DMS53 treated with DMSO at 0.1 percent for 48 hours (cell line): ENCODE measurements around the gene ZFC3H1.
"Not testable (repeated sequence)": the region's sequence is repeated elsewhere in the genome, so short reads cannot be mapped to it uniquely, and the experiment has no call there.

Experiments used
- DNase-seq: peaks from one replicate; lab custom pipeline; 2025; ENCODE audit not compliant: unreplicated experiment; lab: John Stamatoyannopoulos, UW

ZFC3H1 gene

GRCh38 chr12:71585218-71585617, 78.4 kb downstream of the ZFC3H1 start:
- DNase-seq: no peak

DNA sequence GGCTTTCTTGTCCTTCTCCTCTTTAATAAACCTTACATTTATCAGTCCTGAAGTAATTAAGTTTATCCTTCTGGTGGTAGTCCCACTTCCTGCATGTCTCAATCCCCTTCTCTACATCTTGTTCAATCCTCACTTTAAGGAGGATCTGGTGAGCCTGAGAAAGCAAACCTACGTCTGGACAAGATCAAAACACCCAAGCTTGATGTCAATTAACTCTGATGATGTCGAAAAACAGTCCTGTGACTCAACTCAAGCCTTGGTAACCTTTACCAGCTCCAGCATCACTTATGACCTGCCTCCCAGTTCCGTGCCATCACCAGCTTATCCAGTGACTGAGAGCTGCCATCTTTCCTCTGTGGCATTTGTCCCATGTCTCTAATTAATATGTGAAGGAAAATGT, 79.3 kb downstream of the ZFC3H1 start:
- no peak for DNase-seq

DNA sequence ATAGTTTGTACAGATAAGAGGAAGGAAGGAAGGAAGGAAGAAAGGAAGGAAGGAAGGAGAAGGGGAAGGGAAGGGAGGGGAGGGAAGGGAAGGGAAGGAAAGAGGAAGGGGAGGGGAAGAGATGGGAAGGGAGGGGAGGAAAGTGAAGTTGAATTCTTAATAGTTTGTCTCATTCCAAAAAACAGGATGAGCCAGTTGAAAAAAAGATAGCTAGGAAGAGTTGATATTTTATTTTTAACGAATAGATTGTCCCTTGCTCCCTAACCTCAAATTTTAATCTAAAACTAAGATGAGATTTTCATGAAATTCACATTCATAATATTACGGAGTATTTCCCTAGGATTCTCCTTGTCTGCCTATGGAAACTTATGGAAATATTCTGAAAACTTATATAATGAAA, 80.7 kb downstream of the ZFC3H1 start:
- DNase-seq: no peak

DNA sequence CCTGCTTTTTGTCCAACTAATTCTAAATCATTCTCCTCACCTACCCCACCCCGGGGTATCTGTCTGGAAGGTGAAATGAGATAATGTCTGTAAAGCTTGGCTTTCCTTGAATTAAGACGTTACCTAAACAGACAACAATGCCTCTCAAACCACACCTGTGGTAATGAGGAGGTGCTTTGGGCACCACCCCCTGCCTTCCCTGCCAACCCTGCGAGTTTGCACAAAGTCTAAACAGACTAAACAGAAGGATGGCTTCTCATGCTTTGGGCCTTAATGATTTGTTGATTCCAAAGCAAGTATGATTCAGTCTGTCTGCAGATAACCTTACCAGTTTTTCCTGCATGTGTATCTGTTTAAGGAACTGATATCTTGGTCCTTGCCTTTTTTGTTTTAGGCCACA, 82.4 kb downstream of the ZFC3H1 start:
- DNase-seq: no peak

- no peak for DNase-seq
Measured at GRCh38 chr12:71578694-71579258, 84.9 kb downstream of the ZFC3H1 start.

DNA sequence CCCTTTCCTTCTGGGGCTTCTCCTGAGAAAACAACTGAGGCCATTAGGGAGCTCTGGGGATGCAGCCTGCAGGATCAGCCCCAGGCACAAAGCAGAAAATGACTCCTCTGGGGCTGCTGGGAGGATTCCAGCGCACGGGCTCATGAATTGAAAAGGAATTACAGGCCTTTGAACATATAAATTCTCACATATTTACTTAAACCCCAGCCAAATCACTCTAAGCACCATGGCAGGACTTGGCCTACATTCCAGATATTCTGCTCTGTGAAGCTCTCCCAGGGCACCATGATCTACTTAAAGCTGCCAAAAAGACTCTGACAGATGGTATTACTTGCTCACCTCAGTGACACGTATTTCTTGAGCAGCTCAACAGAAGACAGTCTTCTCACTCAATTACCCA, 87.2 kb downstream of the ZFC3H1 start:
- no peak for DNase-seq

GRCh38 chr12:71569885-71570284, 93.8 kb downstream of the ZFC3H1 start:
- not testable (repeated sequence) for DNase-seq

DNA sequence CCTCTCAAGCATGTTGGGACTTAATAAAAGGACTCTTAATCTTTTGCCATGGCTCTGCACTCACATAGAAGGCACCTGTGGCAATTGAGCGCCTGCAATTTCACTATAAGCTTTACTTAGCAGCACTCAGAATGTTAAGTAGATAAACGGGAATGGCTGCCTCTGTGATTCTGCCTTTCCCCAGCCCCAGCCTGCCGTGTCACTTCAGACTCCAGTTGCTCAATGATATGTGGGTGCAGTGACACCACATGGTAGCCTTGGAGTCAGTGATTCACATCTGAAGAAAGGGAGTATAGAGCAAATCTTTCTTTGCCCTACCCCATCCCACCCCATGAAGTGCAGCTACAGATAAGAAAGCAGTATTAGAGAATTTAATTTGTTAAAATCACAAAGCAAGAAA, 96.1 kb downstream of the ZFC3H1 start:
- DNase-seq: no peak

DNA sequence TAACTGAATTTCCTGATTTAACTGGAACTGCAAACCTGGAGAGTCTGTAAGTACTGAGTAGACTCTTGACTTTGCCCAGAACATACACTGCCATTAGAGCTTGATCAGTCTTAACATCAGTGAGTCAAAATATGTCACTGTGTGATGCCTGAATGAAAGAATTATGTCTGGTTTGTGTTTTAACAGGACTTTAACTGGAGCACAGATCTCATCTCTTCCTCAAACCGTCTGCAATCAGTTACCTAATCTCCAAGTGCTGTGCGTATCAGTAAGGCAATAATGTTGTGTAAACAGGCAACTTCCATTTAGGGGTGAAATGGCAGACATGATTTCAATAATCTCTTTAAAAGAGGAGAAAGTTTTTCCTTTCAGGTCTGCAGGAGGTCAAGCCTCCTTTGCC, 97.0 kb downstream of the ZFC3H1 start:
- no peak for DNase-seq

DNA sequence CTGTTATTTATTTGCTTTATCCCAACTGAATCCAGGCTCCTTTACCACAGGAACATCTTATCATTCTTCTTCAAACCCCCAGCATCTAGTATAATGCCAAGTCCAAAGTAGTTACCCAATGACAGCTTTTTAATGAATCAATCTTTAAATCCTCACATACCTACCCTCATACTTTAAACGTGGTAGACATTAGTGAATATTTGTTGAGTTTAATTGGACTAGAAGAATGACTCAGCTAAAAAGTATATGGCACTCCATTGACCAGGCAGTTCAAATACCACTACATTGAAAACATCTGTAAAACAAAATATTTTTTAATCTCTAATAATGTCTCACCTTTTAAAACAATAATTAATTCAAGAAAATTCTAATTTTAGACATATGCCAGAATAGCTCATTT, 98.1 kb downstream of the ZFC3H1 start:
- DNase-seq: no peak

- no peak for DNase-seq
Measured at GRCh38 chr12:71562676-71563595, 100.7 kb downstream of the ZFC3H1 start.
